Upper lobe of left lung (tissue), 4 donors: ENCODE data around the gene MAVS.

Source experiments
- CTCF ChIP-seq, 6 experiments: fragments of 450-650 bp in 4 of 6; fragments of 200-600 bp in 2 of 6; sonication (generic) in 2 of 6; IDR thresholded peaks; one replicate each; pipeline ENCODE4 v1.5.1; 2016 to 2019; ENCODE audit warnings: antibody characterized with exemption in 6 of 6
- POLR2A ChIP-seq, 4 donors: fragments of 450-650 bp; IDR thresholded peaks; one replicate each; pipeline ENCODE4 v1.5.1; 2016 to 2017; ENCODE audit warnings: antibody characterized with exemption in 4 of 4, mild to moderate bottlenecking in 2 of 4

- TF ChIP-seq CTCF (IDR thresholded peaks at IDR 0.05) (no peak), POLR2A (IDR thresholded peaks at IDR 0.05) (no peak)
Observed at GRCh38 chr20:3836132-3836531, 10.5 kb upstream of the MAVS start.
